Measurements from ENCODE around the gene YLPM1.

- TF ChIP-seq, protein P1, sequence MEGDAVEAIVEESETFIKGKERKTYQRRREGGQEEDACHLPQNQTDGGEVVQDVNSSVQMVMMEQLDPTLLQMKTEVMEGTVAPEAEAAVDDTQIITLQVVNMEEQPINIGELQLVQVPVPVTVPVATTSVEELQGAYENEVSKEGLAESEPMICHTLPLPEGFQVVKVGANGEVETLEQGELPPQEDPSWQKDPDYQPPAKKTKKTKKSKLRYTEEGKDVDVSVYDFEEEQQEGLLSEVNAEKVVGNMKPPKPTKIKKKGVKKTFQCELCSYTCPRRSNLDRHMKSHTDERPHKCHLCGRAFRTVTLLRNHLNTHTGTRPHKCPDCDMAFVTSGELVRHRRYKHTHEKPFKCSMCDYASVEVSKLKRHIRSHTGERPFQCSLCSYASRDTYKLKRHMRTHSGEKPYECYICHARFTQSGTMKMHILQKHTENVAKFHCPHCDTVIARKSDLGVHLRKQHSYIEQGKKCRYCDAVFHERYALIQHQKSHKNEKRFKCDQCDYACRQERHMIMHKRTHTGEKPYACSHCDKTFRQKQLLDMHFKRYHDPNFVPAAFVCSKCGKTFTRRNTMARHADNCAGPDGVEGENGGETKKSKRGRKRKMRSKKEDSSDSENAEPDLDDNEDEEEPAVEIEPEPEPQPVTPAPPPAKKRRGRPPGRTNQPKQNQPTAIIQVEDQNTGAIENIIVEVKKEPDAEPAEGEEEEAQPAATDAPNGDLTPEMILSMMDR (IDR thresholded peaks at IDR 0.05) = no peak
- no peak for TF ChIP-seq POLR2A (IDR thresholded peaks at IDR 0.05)
Observed at GRCh38 chr14:74733221-74733620, 29.9 kb upstream of the YLPM1 start.

All from body of pancreas (tissue), 4 donors.